ENCODE results near the gene EMID1.

EMID1 gene

GRCh38 chr22:29195118-29195963, 10.4 kb upstream of the EMID1 start:
- no peak for DNase-seq (ENCODE audit: low read depth)

- no peak for DNase-seq (ENCODE audit: low read depth)
Measured at GRCh38 chr22:29195964-29196666, 9.6 kb upstream of the EMID1 start.

GRCh38 chr22:29197096-29197495, 8.6 kb upstream of the EMID1 start:
- DNase-seq (ENCODE audit: low read depth): no peak

GRCh38 chr22:29198240-29198639, 7.5 kb upstream of the EMID1 start:
- no peak for DNase-seq (ENCODE audit: low read depth)

GRCh38 chr22:29199702-29200400, 5.8 kb upstream of the EMID1 start:
- DNase-seq (ENCODE audit: low read depth): no peak

- no peak for DNase-seq (ENCODE audit: low read depth)
Measured at GRCh38 chr22:29200901-29201300, 4.8 kb upstream of the EMID1 start.

- no peak for DNase-seq (ENCODE audit: low read depth)
Measured at GRCh38 chr22:29201782-29202181, 3.9 kb upstream of the EMID1 start.

- peak; percentile 8 for DNase-seq (ENCODE audit: low read depth)
Measured at GRCh38 chr22:29202212-29203192, 3.2 kb upstream of the EMID1 start.

- no peak for DNase-seq (ENCODE audit: low read depth)
Measured at GRCh38 chr22:29203488-29204454, 1.9 kb upstream of the EMID1 start.

GRCh38 chr22:29204455-29205183, 1.1 kb upstream of the EMID1 start:
- no peak for DNase-seq (ENCODE audit: low read depth)

- DNase-seq (ENCODE audit: low read depth): no peak
Measured at GRCh38 chr22:29205252-29205593, 473 bp upstream of the EMID1 start.

- no peak for DNase-seq (ENCODE audit: low read depth)
Measured at GRCh38 chr22:29206372-29207242, 911 bp downstream of the EMID1 start.

- DNase-seq (ENCODE audit: low read depth): no peak
Measured at GRCh38 chr22:29207243-29207550, 1.5 kb downstream of the EMID1 start.

- no peak for DNase-seq (ENCODE audit: low read depth)
Measured at GRCh38 chr22:29207562-29208501, 2.1 kb downstream of the EMID1 start.

GRCh38 chr22:29208502-29208862, 2.8 kb downstream of the EMID1 start:
- no peak for DNase-seq (ENCODE audit: low read depth)

GRCh38 chr22:29208879-29209623, 3.4 kb downstream of the EMID1 start:
- DNase-seq (ENCODE audit: low read depth): no peak

GRCh38 chr22:29209624-29209929, 3.9 kb downstream of the EMID1 start:
- no peak for DNase-seq (ENCODE audit: low read depth)
